Astrocyte (in vitro differentiated cells and primary cell): Measurements from ENCODE around the gene TMEM235.

Experiments
- EZH2 ChIP-seq: IDR thresholded peaks from 2 replicates; pipeline ENCODE4 v1.6.1; 2012; ENCODE audit warnings: mild to moderate bottlenecking, low read length, inconsistent platforms; ENCODE audit not compliant: insufficient read depth
- TF ChIP-seq, protein P1 (sequence below): IDR thresholded peaks from 2 replicates; pipeline ENCODE4 v1.5.1; 2011; ENCODE audit warnings: low read depth, mild to moderate bottlenecking, inconsistent platforms, low read length, moderate library complexity; ENCODE audit not compliant: insufficient read depth

DNA sequence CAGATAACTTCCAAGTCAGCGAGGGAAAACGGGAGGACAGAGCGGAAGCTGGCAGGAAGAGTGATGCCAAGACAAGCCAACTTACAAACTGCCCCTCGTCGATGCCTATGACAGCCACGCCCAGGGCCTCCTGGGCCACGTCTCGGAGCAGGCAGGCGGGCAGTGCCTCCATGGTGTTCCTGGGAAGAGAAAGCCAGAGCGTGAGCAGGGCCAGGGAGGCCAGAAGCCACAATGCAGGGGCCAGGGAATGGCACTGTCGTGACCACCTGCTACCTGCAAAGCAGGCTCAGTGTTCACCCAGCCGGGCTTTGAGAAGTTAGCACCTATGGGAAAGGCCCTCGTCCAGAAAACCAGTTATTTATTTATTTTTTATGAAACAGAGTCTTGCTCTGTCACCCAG is 48.9 kb upstream of the TMEM235 start:
- TF ChIP-seq, protein P1, sequence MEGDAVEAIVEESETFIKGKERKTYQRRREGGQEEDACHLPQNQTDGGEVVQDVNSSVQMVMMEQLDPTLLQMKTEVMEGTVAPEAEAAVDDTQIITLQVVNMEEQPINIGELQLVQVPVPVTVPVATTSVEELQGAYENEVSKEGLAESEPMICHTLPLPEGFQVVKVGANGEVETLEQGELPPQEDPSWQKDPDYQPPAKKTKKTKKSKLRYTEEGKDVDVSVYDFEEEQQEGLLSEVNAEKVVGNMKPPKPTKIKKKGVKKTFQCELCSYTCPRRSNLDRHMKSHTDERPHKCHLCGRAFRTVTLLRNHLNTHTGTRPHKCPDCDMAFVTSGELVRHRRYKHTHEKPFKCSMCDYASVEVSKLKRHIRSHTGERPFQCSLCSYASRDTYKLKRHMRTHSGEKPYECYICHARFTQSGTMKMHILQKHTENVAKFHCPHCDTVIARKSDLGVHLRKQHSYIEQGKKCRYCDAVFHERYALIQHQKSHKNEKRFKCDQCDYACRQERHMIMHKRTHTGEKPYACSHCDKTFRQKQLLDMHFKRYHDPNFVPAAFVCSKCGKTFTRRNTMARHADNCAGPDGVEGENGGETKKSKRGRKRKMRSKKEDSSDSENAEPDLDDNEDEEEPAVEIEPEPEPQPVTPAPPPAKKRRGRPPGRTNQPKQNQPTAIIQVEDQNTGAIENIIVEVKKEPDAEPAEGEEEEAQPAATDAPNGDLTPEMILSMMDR: no peak
- TF ChIP-seq EZH2: no peak
